ENCODE results near the gene TRIM7. TPM values are rescaled to one million over a fixed set of nuclear protein-coding genes. Genes with fewer than 3 reads are reported as not detected.

TRIM7 gene
- total RNA-seq, 1 experiment from 2014 or later: 28.1 TPM

DNA sequence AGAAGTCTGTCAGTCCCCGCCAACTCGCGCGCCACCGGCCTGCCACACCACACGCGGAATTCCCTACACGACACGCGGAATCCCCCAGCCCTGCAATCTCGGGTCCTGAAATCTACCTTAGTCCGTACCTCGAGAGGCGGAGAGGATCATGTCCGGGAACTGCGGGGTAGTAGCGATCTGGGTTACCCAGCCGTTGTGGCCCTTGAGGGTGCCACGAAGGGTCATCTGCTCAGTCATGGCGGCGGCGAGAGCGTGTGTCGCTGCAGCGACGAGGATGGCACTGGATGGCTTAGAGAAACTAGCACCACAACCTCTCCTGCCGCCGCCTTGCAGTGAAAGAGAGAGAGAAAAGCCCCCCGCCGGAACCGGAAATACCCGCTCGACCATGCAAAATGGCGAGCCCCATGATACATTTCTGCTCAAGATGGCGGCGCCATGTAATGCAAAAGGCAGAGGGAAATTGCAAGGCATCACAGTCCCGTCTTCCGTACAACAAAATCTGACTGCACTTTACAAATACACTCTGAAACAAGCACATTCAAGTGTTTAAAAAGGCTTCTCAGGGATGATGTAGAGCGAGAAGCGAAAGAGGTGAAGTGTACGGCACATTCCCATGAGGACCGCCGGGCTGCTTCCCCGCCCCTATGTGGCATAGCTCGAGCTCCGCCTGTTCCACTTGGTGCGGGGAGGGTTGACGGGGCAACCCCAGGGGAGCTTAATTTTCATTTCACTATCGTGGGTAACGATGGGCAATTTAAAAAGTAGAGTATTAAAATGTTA, 38.8 kb upstream of the TRIM7 start, which contains the start of gene RACK1:
Gene RACK1 (minus strand): TSS at position 343 of the 780 bp plus-strand sequence. CDS start 106 bp downstream, at position 237.
- H3K4me1 ChIP-seq (ENCODE audit: insufficient read depth, low read length): peaks cover 30% of the 10 kb centered on the region
- ChIA-PET POLR2A (ENCODE audit: unreplicated experiment) (interaction anchor here (0.6 to 0.7 kb wide), 4 partner anchors 12 to 56 kb away, joined by 3 to 6 read pairs (median 4); no protein-coding TSS in a partner anchor), CTCF (interaction anchor here (0.6 kb wide), 1 partner anchor 18 kb away, joined by 11 read pairs; no protein-coding TSS in a partner anchor)
- H3K9me3 ChIP-seq (ENCODE audit: low read length): no peaks in the 10 kb centered on the region
- H3K27me3 ChIP-seq (ENCODE audit: low read length): no peaks in the 10 kb centered on the region
- peak within 1 kb of the TSS; percentile 100 for H3K9ac ChIP-seq (ENCODE audit: low read length)
- H3K27ac ChIP-seq (ENCODE audit: low read length): peak within 1 kb of the TSS; percentile 86
- H3K9me2 ChIP-seq (replicated peaks; ENCODE audit: low read length): no peaks in the 10 kb centered on the region
- H3K4me2 ChIP-seq (ENCODE audit: low read length): peak within 1 kb of the TSS; percentile 90
- H4K20me1 ChIP-seq (ENCODE audit: low read length): peaks cover 49% of the 10 kb centered on the region
- intact Hi-C loops (cut with micrococcal nuclease): loop anchor here (2.0 kb wide), 1 partner anchor 21 kb away; the partner anchor contains the start of gene TRIM41
- peak within 1 kb of the TSS; percentile 90 for H2AFZ ChIP-seq (ENCODE audit: low read length)
- H3K36me3 ChIP-seq (ENCODE audit: low read depth, low read length): peaks cover 38% of the 10 kb centered on the region
- ATAC-seq (peak; percentile 48), DNase-seq (peak; percentile 78)
- peak within 1 kb of the TSS; percentile 99 for H3K4me3 ChIP-seq (ENCODE audit: low read length)
- H3K79me2 ChIP-seq (ENCODE audit: low read length): peaks cover 88% of the 10 kb centered on the region
- H3F3A ChIP-seq (ENCODE audit: low read length, unreplicated experiment): peaks cover 11% of the 10 kb centered on the region
- BruUV-seq (replicated peaks): no TSS peak
- TF ChIP-seq, protein P1, sequence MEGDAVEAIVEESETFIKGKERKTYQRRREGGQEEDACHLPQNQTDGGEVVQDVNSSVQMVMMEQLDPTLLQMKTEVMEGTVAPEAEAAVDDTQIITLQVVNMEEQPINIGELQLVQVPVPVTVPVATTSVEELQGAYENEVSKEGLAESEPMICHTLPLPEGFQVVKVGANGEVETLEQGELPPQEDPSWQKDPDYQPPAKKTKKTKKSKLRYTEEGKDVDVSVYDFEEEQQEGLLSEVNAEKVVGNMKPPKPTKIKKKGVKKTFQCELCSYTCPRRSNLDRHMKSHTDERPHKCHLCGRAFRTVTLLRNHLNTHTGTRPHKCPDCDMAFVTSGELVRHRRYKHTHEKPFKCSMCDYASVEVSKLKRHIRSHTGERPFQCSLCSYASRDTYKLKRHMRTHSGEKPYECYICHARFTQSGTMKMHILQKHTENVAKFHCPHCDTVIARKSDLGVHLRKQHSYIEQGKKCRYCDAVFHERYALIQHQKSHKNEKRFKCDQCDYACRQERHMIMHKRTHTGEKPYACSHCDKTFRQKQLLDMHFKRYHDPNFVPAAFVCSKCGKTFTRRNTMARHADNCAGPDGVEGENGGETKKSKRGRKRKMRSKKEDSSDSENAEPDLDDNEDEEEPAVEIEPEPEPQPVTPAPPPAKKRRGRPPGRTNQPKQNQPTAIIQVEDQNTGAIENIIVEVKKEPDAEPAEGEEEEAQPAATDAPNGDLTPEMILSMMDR (conservative IDR thresholded peaks at IDR 0.05; ENCODE audit: low read depth, low read length): no peak
- TF ChIP-seq EZH2phosphoT487 (IDR thresholded peaks at IDR 0.05; ENCODE audit: borderline replicate concordance, low read length): no peak

DNA sequence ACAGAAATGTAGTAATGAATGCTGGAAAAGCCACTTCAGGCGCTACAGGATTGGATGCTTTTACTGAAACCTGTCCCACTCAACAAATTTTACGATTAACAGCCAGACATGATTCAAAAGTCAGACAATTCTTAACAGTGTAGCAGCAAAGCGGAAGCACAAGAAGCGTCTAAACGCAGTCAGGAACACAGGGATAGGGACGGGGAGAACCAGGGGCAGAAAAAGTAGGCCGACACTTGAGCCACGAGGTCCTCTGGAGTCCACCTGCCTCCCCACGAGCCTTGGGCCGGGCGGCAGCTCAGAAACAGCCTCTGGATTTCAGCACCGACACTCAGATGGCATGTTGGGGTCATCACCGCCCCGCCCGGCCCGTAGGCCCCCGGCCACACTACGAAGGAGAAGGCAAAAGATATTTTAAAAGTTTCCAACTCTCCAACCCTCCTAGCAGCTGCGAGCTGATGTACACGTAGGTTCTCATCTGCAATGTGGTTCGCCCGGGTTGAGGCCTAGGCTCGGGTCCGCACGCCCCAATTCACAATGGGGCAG, 38.1 kb upstream of the TRIM7 start:
- Histone ChIP-seq H3K9me2 (replicated peaks; ENCODE audit: low read length) (no peaks in the 10 kb centered on the region), H3K9ac (ENCODE audit: low read length) (peak overlapping the region; percentile 100), H3K9me3 (ENCODE audit: low read length) (no peaks in the 10 kb centered on the region), H3K36me3 (ENCODE audit: low read depth, low read length) (peaks cover 45% of the 10 kb centered on the region), H4K20me1 (ENCODE audit: low read length) (peaks cover 50% of the 10 kb centered on the region), H3K4me1 (ENCODE audit: insufficient read depth, low read length) (peaks cover 30% of the 10 kb centered on the region), H3K79me2 (ENCODE audit: low read length) (peaks cover 84% of the 10 kb centered on the region), H3K4me3 (ENCODE audit: low read length) (peak overlapping the region; percentile 99), H3F3A (ENCODE audit: low read length, unreplicated experiment) (peaks cover 11% of the 10 kb centered on the region), H3K4me2 (ENCODE audit: low read length) (peak overlapping the region; percentile 90), H2AFZ (ENCODE audit: low read length) (no peak overlapping the region; the same call in 1 of the 2 replicates), H3K27ac (ENCODE audit: low read length) (peak overlapping the region; percentile 86), H3K27me3 (ENCODE audit: low read length) (no peaks in the 10 kb centered on the region)
- intact Hi-C loops (cut with micrococcal nuclease): loop anchor here (2.0 kb wide), 1 partner anchor 20 kb away; the partner anchor contains the start of gene TRIM41
- ChIA-PET POLR2A (ENCODE audit: unreplicated experiment) (no interaction called here), CTCF (no interaction called here)
- TF ChIP-seq EZH2 (IDR thresholded peaks at IDR 0.05; ENCODE audit: low read length, unreplicated experiment): no peak
- TF ChIP-seq, protein P1 (conservative IDR thresholded peaks at IDR 0.05; ENCODE audit: low read depth, low read length): no peak
- no peak for TF ChIP-seq EZH2phosphoT487 (IDR thresholded peaks at IDR 0.05; ENCODE audit: borderline replicate concordance, low read length)
- DNase-seq: no peak
- no peak for ATAC-seq
- TSS peak; percentile 60 for BruUV-seq (replicated peaks)
